GM18499 (cell line): Measurements from ENCODE around the gene NPNT.
"Not testable (repeated sequence)": the region's sequence is repeated elsewhere in the genome, so short reads cannot be mapped to it uniquely, and the experiment has no call there.

Source experiments
- ATAC-seq: cut with Tn5 transposase; IDR thresholded peaks from one replicate; pipeline ENCODE4 v1.9.1; 2021; ENCODE audit warnings: moderate number of reproducible peaks; ENCODE audit not compliant: insufficient read depth, unreplicated experiment

NPNT gene

GRCh38 chr4:105894660-105895582, at the start of gene NPNT:
Gene NPNT, plus strand, starts transcription at chr4:105895471. Its CDS starts 182 bp downstream, at chr4:105895653.
- peak; percentile 29 for ATAC-seq

GRCh38 chr4:105845559-105845958, 49.7 kb upstream of the NPNT start:
- no peak for ATAC-seq

GRCh38 chr4:105848359-105848758, 46.9 kb upstream of the NPNT start:
- not testable (repeated sequence) for ATAC-seq

GRCh38 chr4:105851196-105851595, 44.1 kb upstream of the NPNT start:
- no peak for ATAC-seq

- not testable (repeated sequence) for ATAC-seq
Measured at GRCh38 chr4:105852230-105852629, 43.0 kb upstream of the NPNT start.

GRCh38 chr4:105858466-105859040, 36.7 kb upstream of the NPNT start:
- no peak for ATAC-seq

GRCh38 chr4:105859233-105859632, 36.0 kb upstream of the NPNT start:
- no peak for ATAC-seq

GRCh38 chr4:105870963-105871362, 24.3 kb upstream of the NPNT start:
- no peak for ATAC-seq

- no peak for ATAC-seq
Measured at GRCh38 chr4:105871997-105872396, 23.3 kb upstream of the NPNT start.

GRCh38 chr4:105875233-105875632, 20.0 kb upstream of the NPNT start:
- no peak for ATAC-seq

- no peak for ATAC-seq
Measured at GRCh38 chr4:105878668-105879067, 16.6 kb upstream of the NPNT start.

- ATAC-seq, result no peak
Measured at GRCh38 chr4:105887508-105887907, 7.8 kb upstream of the NPNT start.

GRCh38 chr4:105895583-105896460, 551 bp downstream of the NPNT start:
- ATAC-seq, result no peak

- no peak for ATAC-seq
Measured at GRCh38 chr4:105896461-105896942, 1.2 kb downstream of the NPNT start.

- no peak for ATAC-seq
Measured at GRCh38 chr4:105896984-105897775, 1.9 kb downstream of the NPNT start.

- ATAC-seq, result no peak
Measured at GRCh38 chr4:105900541-105900940, 5.3 kb downstream of the NPNT start.

GRCh38 chr4:105902550-105903262, 7.4 kb downstream of the NPNT start:
- ATAC-seq, result no peak

- no peak for ATAC-seq
Measured at GRCh38 chr4:105909787-105910281, 14.6 kb downstream of the NPNT start.

- no peak for ATAC-seq
Measured at GRCh38 chr4:105911426-105911825, 16.2 kb downstream of the NPNT start.
